GM12878 (cell line): ENCODE data around the gene RFPL2. TPM values are rescaled to one million over a fixed set of nuclear protein-coding genes. Genes with fewer than 3 reads are reported as not detected.

Experiments
- ATAC-seq: fragments of 200-7000 bp; cut with Tn5 transposase; 3 replicates; pipeline ENCODE4 v1.9.1; 2020; ENCODE audit warnings: mild to moderate bottlenecking, moderate library complexity
- BruUV-seq: library from RNA; stranded (reverse); fragments of 400-500 nt; replicated peaks from 2 replicates; lab custom pipeline; 2021; lab: Mats Ljungman, UMichigan
- CTCF ChIA-PET: fragments of 300-600 bp; sonication (Branson Sonifier 250); formaldehyde crosslinking; extraction: SDS; loops from one replicate; lab custom pipeline; 2021; ENCODE audit warnings: inconsistent platforms; lab: Yijun Ruan, JAX
- POLR2A ChIA-PET: fragments of 350-600 bp; formaldehyde crosslinking; extraction: SDS; loops from one replicate; lab custom pipeline; 2021; ENCODE audit warnings: inconsistent platforms; lab: Charles Lee
- RAD21 ChIA-PET: fragments of 300-600 bp; sonication (Branson Sonifier 250); formaldehyde crosslinking; loops from one replicate; lab custom pipeline; 2023; ENCODE audit warnings: antibody characterized with exemption; ENCODE audit not compliant: unreplicated experiment; lab: Charles Lee
- SMC1A ChIA-PET: fragments of 300-600 bp; sonication (Branson Sonifier 250); formaldehyde crosslinking; loops from one replicate; lab custom pipeline; 2023; ENCODE audit not compliant: unreplicated experiment, uncharacterized antibody; lab: Charles Lee
- DNase-seq: peaks from one replicate; pipeline ENCODE4 v3.0.0-alpha.2; 2011; ENCODE audit warnings: low read depth, low spot score
- FAIRE-seq: peaks from 3 replicates; lab custom pipeline; 2011; peaks lifted over from hg19 to GRCh38; lab: Jason Lieb, UNC
- H2AFZ ChIP-seq: 2 replicates; pipeline ENCODE4 v1.6.0; 2011; ENCODE audit warnings: low read depth, low read length, control low read depth; ENCODE audit not compliant: control insufficient read depth
- H3K27ac ChIP-seq: 2 replicates; pipeline ENCODE4 v1.5.1; 2011; ENCODE audit warnings: control low read depth; ENCODE audit not compliant: control insufficient read depth, insufficient read depth
- H3K27me3 ChIP-seq, 2 experiments: replicated peaks in 1 of 2; 2 replicates each; pipeline versions ENCODE4 v1.6.0 to v1.6.1; 2011; ENCODE audit warnings: low read length in 1 of 2; ENCODE audit not compliant: control insufficient read depth in 2 of 2, insufficient read depth in 2 of 2
- H3K36me3 ChIP-seq, 2 experiments: 2 replicates each; pipeline ENCODE4 v1.5.1; 2011; ENCODE audit warnings: low read length in 1 of 2; ENCODE audit not compliant: control insufficient read depth in 2 of 2, insufficient read depth in 2 of 2
- H3K4me1 ChIP-seq: 2 replicates; pipeline ENCODE4 v1.6.1; 2011; ENCODE audit warnings: mild to moderate bottlenecking, low read length, moderate library complexity, mixed read lengths; ENCODE audit not compliant: control insufficient read depth, insufficient read depth
- H3K4me2 ChIP-seq: 2 replicates; pipeline ENCODE4 v1.6.0; 2011; ENCODE audit warnings: control low read depth; ENCODE audit not compliant: control insufficient read depth, insufficient read depth
- H3K4me3 ChIP-seq: fragments of 200-600 bp; sonication (generic); 2 replicates; pipeline ENCODE4 v1.5.1; 2016
- H3K79me2 ChIP-seq: 2 replicates; pipeline ENCODE4 v1.6.0; 2011; ENCODE audit warnings: low read length; ENCODE audit not compliant: control insufficient read depth, insufficient read depth
- H3K9ac ChIP-seq: 2 replicates; pipeline ENCODE4 v1.8.0; 2011; ENCODE audit warnings: low read length, control low read depth, mixed read lengths; ENCODE audit not compliant: control insufficient read depth, insufficient read depth
- H3K9me3 ChIP-seq: replicated peaks from 3 replicates; pipeline ENCODE4 v1.5.1; 2011; ENCODE audit warnings: mild to moderate bottlenecking, low read length; ENCODE audit not compliant: control insufficient read depth, insufficient read depth
- H4K20me1 ChIP-seq: 2 replicates; pipeline ENCODE4 v1.6.0; 2011; ENCODE audit not compliant: control insufficient read depth, insufficient read depth
- BHLHE40 ChIP-seq, 2 experiments: fragments of 450-650 bp in 1 of 2; IDR thresholded peaks; 2 replicates each; pipeline ENCODE4 v1.6.1; 2011 to 2017; ENCODE audit warnings: low read depth in 2 of 2, borderline replicate concordance in 1 of 2, improper control_type of control experiment in 1 of 2, low read length in 1 of 2, mild to moderate bottlenecking in 1 of 2
- BRCA1 ChIP-seq: IDR thresholded peaks from 2 replicates; pipeline ENCODE4 v1.6.1; 2011; ENCODE audit warnings: low read depth, low read length, improper control_type of control experiment
- CHD2 ChIP-seq: IDR thresholded peaks from 2 replicates; pipeline ENCODE4 v1.6.1; 2011; ENCODE audit warnings: low read depth, low read length, improper control_type of control experiment, borderline replicate concordance
- CHD4 ChIP-seq: fragments of 200-600 bp; sonication (generic); IDR thresholded peaks from 2 replicates; pipeline ENCODE4 v1.6.1; 2016; ENCODE audit warnings: mild to moderate bottlenecking
- CREB1 ChIP-seq: IDR thresholded peaks from 2 replicates; pipeline ENCODE4 v1.6.1; 2012; ENCODE audit warnings: low read depth, mild to moderate bottlenecking, inconsistent platforms
- DPF2 ChIP-seq: fragments of 450-650 bp; IDR thresholded peaks from 2 replicates; pipeline ENCODE4 v1.6.1; 2017; ENCODE audit warnings: mild to moderate bottlenecking
- HDAC6 ChIP-seq: fragments of 200-600 bp; sonication (generic); IDR thresholded peaks from one replicate; pipeline ENCODE4 v1.8.0; 2017; ENCODE audit warnings: antibody characterized with exemption; ENCODE audit not compliant: unreplicated experiment
- IKZF1 ChIP-seq: fragments of 450-650 bp; conservative IDR thresholded peaks from 2 replicates; pipeline ENCODE4 v1.6.1; 2017; ENCODE audit warnings: antibody characterized with exemption, mild to moderate bottlenecking
- JUNB ChIP-seq: IDR thresholded peaks from 2 replicates; pipeline ENCODE4 v1.6.1; 2016; ENCODE audit warnings: antibody characterized with exemption, mild to moderate bottlenecking
- LARP7 ChIP-seq: fragments of 450-650 bp; IDR thresholded peaks from 2 replicates; pipeline ENCODE4 v1.6.1; 2017; ENCODE audit warnings: mild to moderate bottlenecking
- MEF2B ChIP-seq: fragments of 450-650 bp; IDR thresholded peaks from 2 replicates; pipeline ENCODE4 v1.6.1; 2018; ENCODE audit warnings: mild to moderate bottlenecking, moderate library complexity; ENCODE audit not compliant: partially characterized antibody, poor library complexity, severe bottlenecking
- NR2C2 ChIP-seq: IDR thresholded peaks from 2 replicates; pipeline ENCODE4 v1.6.1; 2011; ENCODE audit warnings: borderline replicate concordance, low read depth; ENCODE audit not compliant: control insufficient read depth, insufficient read length
- RAD51 ChIP-seq: fragments of 450-650 bp; IDR thresholded peaks from 2 replicates; pipeline ENCODE4 v1.6.1; 2016; ENCODE audit warnings: moderate library complexity, mild to moderate bottlenecking, inconsistent platforms
- SMAD1 ChIP-seq: fragments of 450-650 bp; IDR thresholded peaks from 2 replicates; pipeline ENCODE4 v1.6.1; 2018; ENCODE audit warnings: mild to moderate bottlenecking, low read depth; ENCODE audit not compliant: partially characterized antibody
- STAT3 ChIP-seq: IDR thresholded peaks from 2 replicates; pipeline ENCODE4 v1.6.1; 2011; ENCODE audit warnings: low read depth, low read length, improper control_type of control experiment
- TCF7 ChIP-seq: IDR thresholded peaks from 2 replicates; pipeline ENCODE4 v1.6.1; 2014; ENCODE audit warnings: antibody characterized with exemption, borderline replicate concordance
- ZSCAN29 ChIP-seq: fragments of 450-650 bp; IDR thresholded peaks from 2 replicates; pipeline ENCODE4 v1.6.1; 2017; ENCODE audit warnings: mild to moderate bottlenecking, moderate library complexity
- WGBS: methylation state at CpG from one replicate; pipeline ENCODE4 v1.1.6; 2016; ENCODE audit warnings: low lambda C conversion rate; ENCODE audit not compliant: insufficient replicate concordance, insufficient coverage; ENCODE audit errors: missing lambda C conversion rate; 5-methylcytosine and 5-hydroxymethylcytosine counted together
- in situ Hi-C: fragments of 300-500 bp; cut with MboI; formaldehyde crosslinking; loops from 9 replicates; pipeline ENCODE4 v1.14.3; 2018; ENCODE audit warnings: mixed read lengths
- intact Hi-C: fragments of 100-400 bp; cut with micrococcal nuclease; formaldehyde crosslinking; loops from one replicate; pipeline ENCODE4 v1.14.2; 2022; ENCODE audit not compliant: unreplicated experiment
- polyA plus RNA-seq, 11 experiments: library from polyadenylated mRNA; depleted of rRNA in 4 of 11; unstranded in 6 of 11; stranded (reverse) in 5 of 11; fragments of >200 nt; fragmentation: Nextera tagmentation in 4 of 11; fragmentation: Illumina TruSeq in 1 of 11; extraction: Ambion mirVana in 4 of 11; extraction: Trizol in 1 of 11; gene quantifications; 1 replicate in 1 of 11; 2 replicates in 10 of 11; pipeline versions ENCODE4 v1.2.1 to v1.2.3, GENCODE V29; 2011 to 2016; ENCODE audit warnings: inconsistent platforms in 2 of 11, missing spikeins in 2 of 11, low read depth in 1 of 11
- total RNA-seq, 4 experiments: library from RNA; depleted of rRNA in 3 of 4; stranded (reverse); fragments of >200 nt in 3 of 4; fragmentation: Illumina TruSeq in 1 of 4; extraction: Trizol in 1 of 4; gene quantifications; 2 replicates each; pipeline versions ENCODE4 v1.2.1 to v1.2.3, GENCODE V29; 2013 to 2021
- TF ChIP-seq, protein P1 (sequence below): fragments of 450-650 bp; IDR thresholded peaks from 2 replicates; pipeline ENCODE4 v1.6.1; 2016; ENCODE audit warnings: mild to moderate bottlenecking, moderate library complexity, borderline replicate concordance
- TF ChIP-seq, protein P2 (sequence below): fragments of 450-650 bp; IDR thresholded peaks from 2 replicates; pipeline ENCODE4 v1.6.1; 2018; ENCODE audit warnings: borderline replicate concordance, mild to moderate bottlenecking; ENCODE audit not compliant: partially characterized antibody

Gene RFPL2
- total and polyA plus RNA-seq, 10 of the 15 experiments (the other 5 are each of a cell fraction or from before 2014, with no cell fraction given): not detected

DNA sequence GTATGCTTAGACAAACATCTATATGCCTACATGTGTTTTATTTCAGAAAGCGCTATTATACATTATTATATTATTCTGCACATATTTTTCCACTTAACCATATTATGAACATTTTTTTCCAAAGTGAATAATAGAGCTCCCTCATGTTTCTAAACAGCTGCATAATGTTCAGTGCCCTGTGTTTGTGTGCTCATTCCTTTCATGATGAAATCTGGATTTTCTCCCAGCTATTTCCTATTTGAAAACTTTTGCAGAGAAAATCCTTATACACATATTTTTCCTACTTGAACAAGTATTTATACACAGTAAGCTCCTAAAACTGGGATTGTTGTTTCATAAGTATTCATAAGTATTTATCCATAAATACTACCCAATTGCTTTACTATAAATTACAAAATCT is 18.1 kb upstream of the RFPL2 start:
- ChIA-PET RAD21 (no interaction called here), SMC1A (interaction anchor here (0.8 kb wide), 1 partner anchor 22 kb away, joined by 3 read pairs; no protein-coding TSS in a partner anchor), CTCF (no interaction called here), POLR2A (interaction anchor here (0.6 kb wide), 1 partner anchor 427 kb away, joined by 3 read pairs; no protein-coding TSS in a partner anchor)
- ATAC-seq: no peak
- intact Hi-C loops (no loop called here), in situ Hi-C loops (no loop called here)
- no peak for FAIRE-seq
- no peak for DNase-seq
- no TSS peak for BruUV-seq
- H3K9me3 ChIP-seq: no peaks in the 10 kb centered on the region
- TF ChIP-seq STAT3 (no peak), CHD4 (no peak), CREB1 (no peak), SMAD1 (no peak), DPF2 (no peak), RAD51 (no peak), BHLHE40 (IDR thresholded peaks at IDR 0.05; ENCODE audit: borderline replicate concordance in 1 of 2, low read depth in 2 of 2, low read length in 1 of 2) (no peak), BRCA1 (no peak), ZSCAN29 (no peak), MEF2B (no peak), JUNB (no peak), CHD2 (no peak), LARP7 (no peak), TCF7 (no peak), HDAC6 (no peak), IKZF1 (no peak), NR2C2 (no peak)
- TF ChIP-seq, protein P1, sequence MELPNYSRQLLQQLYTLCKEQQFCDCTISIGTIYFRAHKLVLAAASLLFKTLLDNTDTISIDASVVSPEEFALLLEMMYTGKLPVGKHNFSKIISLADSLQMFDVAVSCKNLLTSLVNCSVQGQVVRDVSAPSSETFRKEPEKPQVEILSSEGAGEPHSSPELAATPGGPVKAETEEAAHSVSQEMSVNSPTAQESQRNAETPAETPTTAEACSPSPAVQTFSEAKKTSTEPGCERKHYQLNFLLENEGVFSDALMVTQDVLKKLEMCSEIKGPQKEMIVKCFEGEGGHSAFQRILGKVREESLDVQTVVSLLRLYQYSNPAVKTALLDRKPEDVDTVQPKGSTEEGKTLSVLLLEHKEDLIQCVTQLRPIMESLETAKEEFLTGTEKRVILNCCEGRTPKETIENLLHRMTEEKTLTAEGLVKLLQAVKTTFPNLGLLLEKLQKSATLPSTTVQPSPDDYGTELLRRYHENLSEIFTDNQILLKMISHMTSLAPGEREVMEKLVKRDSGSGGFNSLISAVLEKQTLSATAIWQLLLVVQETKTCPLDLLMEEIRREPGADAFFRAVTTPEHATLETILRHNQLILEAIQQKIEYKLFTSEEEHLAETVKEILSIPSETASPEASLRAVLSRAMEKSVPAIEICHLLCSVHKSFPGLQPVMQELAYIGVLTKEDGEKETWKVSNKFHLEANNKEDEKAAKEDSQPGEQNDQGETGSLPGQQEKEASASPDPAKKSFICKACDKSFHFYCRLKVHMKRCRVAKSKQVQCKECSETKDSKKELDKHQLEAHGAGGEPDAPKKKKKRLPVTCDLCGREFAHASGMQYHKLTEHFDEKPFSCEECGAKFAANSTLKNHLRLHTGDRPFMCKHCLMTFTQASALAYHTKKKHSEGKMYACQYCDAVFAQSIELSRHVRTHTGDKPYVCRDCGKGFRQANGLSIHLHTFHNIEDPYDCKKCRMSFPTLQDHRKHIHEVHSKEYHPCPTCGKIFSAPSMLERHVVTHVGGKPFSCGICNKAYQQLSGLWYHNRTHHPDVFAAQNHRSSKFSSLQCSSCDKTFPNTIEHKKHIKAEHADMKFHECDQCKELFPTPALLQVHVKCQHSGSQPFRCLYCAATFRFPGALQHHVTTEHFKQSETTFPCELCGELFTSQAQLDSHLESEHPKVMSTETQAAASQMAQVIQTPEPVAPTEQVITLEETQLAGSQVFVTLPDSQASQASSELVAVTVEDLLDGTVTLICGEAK: no peak
- TF ChIP-seq, protein P2, sequence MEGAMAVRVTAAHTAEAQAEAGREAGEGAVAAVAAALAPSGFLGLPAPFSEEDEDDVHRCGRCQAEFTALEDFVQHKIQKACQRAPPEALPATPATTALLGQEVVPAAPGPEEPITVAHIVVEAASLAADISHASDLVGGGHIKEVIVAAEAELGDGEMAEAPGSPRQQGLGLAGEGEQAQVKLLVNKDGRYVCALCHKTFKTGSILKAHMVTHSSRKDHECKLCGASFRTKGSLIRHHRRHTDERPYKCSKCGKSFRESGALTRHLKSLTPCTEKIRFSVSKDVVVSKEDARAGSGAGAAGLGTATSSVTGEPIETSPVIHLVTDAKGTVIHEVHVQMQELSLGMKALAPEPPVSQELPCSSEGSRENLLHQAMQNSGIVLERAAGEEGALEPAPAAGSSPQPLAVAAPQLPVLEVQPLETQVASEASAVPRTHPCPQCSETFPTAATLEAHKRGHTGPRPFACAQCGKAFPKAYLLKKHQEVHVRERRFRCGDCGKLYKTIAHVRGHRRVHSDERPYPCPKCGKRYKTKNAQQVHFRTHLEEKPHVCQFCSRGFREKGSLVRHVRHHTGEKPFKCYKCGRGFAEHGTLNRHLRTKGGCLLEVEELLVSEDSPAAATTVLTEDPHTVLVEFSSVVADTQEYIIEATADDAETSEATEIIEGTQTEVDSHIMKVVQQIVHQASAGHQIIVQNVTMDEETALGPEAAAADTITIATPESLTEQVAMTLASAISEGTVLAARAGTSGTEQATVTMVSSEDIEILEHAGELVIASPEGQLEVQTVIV: no peak
- 25% methylated on average over 1 of the region's 1 CpG for WGBS
- H3K27me3 ChIP-seq: no peaks in the 10 kb centered on the region
- no peak overlapping the region for H3K4me2 ChIP-seq
- no peak overlapping the region for H3K4me3 ChIP-seq
- H3K79me2 ChIP-seq: no peaks in the 10 kb centered on the region
- no peak overlapping the region for H2AFZ ChIP-seq
- H4K20me1 ChIP-seq: no peaks in the 10 kb centered on the region
- no peaks in the 10 kb centered on the region for H3K36me3 ChIP-seq
- no peak overlapping the region for H3K27ac ChIP-seq
- no peak overlapping the region for H3K9ac ChIP-seq
- H3K4me1 ChIP-seq: no peaks in the 10 kb centered on the region
